NCI-H2171 (cell line): Measurements from ENCODE around the gene TMPRSS11F.
"Not testable (repeated sequence)": the region's sequence is repeated elsewhere in the genome, so short reads cannot be mapped to it uniquely, and the experiment has no call there.

Source experiments
- DNase-seq: peaks from one replicate; lab custom pipeline; 2025; lab: John Stamatoyannopoulos, UW

TMPRSS11F gene

GRCh38 chr4:68129793-68130192 lies at the start of gene TMPRSS11F:
TMPRSS11F (minus strand) TSS chr4:68129869; CDS start chr4:68129820, 49 bp downstream.
- no peak for DNase-seq

- DNase-seq: no peak
Measured at GRCh38 chr4:68176904-68177303, 47.2 kb upstream of the TMPRSS11F start.

GRCh38 chr4:68176500-68176899 lies 46.8 kb upstream of the TMPRSS11F start:
- DNase-seq: no peak

- DNase-seq: peak; percentile 12
Measured at GRCh38 chr4:68175562-68176155, 46.0 kb upstream of the TMPRSS11F start.

- DNase-seq: not testable (repeated sequence)
Measured at GRCh38 chr4:68174389-68174788, 44.7 kb upstream of the TMPRSS11F start.

GRCh38 chr4:68172147-68172546 lies 42.5 kb upstream of the TMPRSS11F start:
- DNase-seq: not testable (repeated sequence)

GRCh38 chr4:68167706-68168105 lies 38.0 kb upstream of the TMPRSS11F start:
- no peak for DNase-seq

GRCh38 chr4:68167166-68167565 lies 37.5 kb upstream of the TMPRSS11F start:
- DNase-seq: no peak

GRCh38 chr4:68163754-68164153 lies 34.1 kb upstream of the TMPRSS11F start:
- no peak for DNase-seq

GRCh38 chr4:68162196-68162595 lies 32.5 kb upstream of the TMPRSS11F start:
- no peak for DNase-seq

GRCh38 chr4:68152411-68152810 lies 22.7 kb upstream of the TMPRSS11F start:
- no peak for DNase-seq

GRCh38 chr4:68148800-68149685 lies 19.4 kb upstream of the TMPRSS11F start:
- DNase-seq: no peak

GRCh38 chr4:68147079-68147478 lies 17.4 kb upstream of the TMPRSS11F start:
- DNase-seq: no peak

GRCh38 chr4:68145261-68145660 lies 15.6 kb upstream of the TMPRSS11F start:
- no peak for DNase-seq

- no peak for DNase-seq
Measured at GRCh38 chr4:68141852-68142251, 12.2 kb upstream of the TMPRSS11F start.

- DNase-seq: no peak
Measured at GRCh38 chr4:68132342-68132741, 2.7 kb upstream of the TMPRSS11F start.

GRCh38 chr4:68124262-68124661 lies 5.4 kb downstream of the TMPRSS11F start:
- no peak for DNase-seq

- no peak for DNase-seq
Measured at GRCh38 chr4:68123525-68123924, 6.1 kb downstream of the TMPRSS11F start.

- DNase-seq: no peak
Measured at GRCh38 chr4:68119921-68120320, 9.7 kb downstream of the TMPRSS11F start.

GRCh38 chr4:68110441-68110840 lies 19.2 kb downstream of the TMPRSS11F start:
- no peak for DNase-seq

- no peak for DNase-seq
Measured at GRCh38 chr4:68109868-68110267, 19.8 kb downstream of the TMPRSS11F start.

GRCh38 chr4:68082758-68083157 lies 46.9 kb downstream of the TMPRSS11F start:
- no peak for DNase-seq

- no peak for DNase-seq
Measured at GRCh38 chr4:68079928-68080327, 49.7 kb downstream of the TMPRSS11F start.
